ENCODE data around the gene MTHFD2L.

DNA sequence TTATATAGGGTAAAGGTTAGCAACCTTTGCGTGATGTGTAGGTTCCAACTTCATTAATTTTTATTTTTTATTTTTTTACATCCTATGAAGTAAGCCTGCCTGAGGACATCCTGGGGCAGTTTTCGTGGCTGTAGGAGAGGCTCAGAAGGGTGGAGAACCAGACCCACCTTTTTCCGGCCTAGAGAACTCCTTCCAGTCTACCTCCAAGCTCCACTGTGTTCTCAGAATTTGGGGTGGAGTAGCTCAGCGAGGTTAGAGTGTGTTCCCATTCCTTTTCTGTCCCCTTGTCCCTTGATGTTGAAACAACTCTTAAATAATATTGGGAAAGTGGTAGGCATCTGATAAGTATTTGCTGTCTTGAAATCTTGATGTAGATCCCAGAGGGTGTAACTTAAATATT, 32.4 kb downstream of the MTHFD2L start:
- no peak for TF ChIP-seq CTCF (IDR thresholded peaks at IDR 0.05; ENCODE audit: insufficient read depth, low read depth, low read length)
- TF ChIP-seq EZH2 (IDR thresholded peaks at IDR 0.05; ENCODE audit: insufficient read depth, low read length): no peak
